Parathyroid adenoma (tissue), 2 donors: Measurements from ENCODE around the gene CALML6.
"Not testable (repeated sequence)": the region's sequence is repeated elsewhere in the genome, so short reads cannot be mapped to it uniquely, and the experiment has no call there.

ENCODE experiments used
- H2AFZ ChIP-seq: fragments of 300-600 bp; sonication (generic); one replicate; pipeline ENCODE4 v1.7.0; 2017; ENCODE audit warnings: antibody characterized with exemption, mild to moderate bottlenecking
- H3K27ac ChIP-seq: fragments of 300-600 bp; sonication (generic); one replicate; pipeline ENCODE4 v1.7.0; 2017
- H3K27me3 ChIP-seq: fragments of 300-600 bp; sonication (generic); one replicate; pipeline ENCODE4 v1.7.0; 2017; ENCODE audit warnings: low read length; ENCODE audit not compliant: control insufficient read depth, insufficient read depth
- H3K36me3 ChIP-seq: fragments of 300-600 bp; sonication (generic); one replicate; pipeline ENCODE4 v1.7.0; 2017; ENCODE audit warnings: low read length; ENCODE audit not compliant: control insufficient read depth, insufficient read depth
- H3K4me1 ChIP-seq: fragments of 300-600 bp; sonication (generic); one replicate; pipeline ENCODE4 v1.7.0; 2017; ENCODE audit warnings: control low read depth
- H3K4me2 ChIP-seq: fragments of 300-600 bp; sonication (generic); one replicate; pipeline ENCODE4 v1.7.0; 2017; ENCODE audit warnings: low read length
- H3K4me3 ChIP-seq: fragments of 300-600 bp; sonication (generic); one replicate; pipeline ENCODE4 v1.7.0; 2017; ENCODE audit warnings: low read depth, low read length
- H3K79me2 ChIP-seq: fragments of 300-600 bp; sonication (generic); one replicate; pipeline ENCODE4 v1.7.0; 2017; ENCODE audit warnings: control low read depth
- H3K9ac ChIP-seq: fragments of 300-600 bp; sonication (generic); one replicate; pipeline ENCODE4 v1.7.0; 2017; ENCODE audit warnings: mild to moderate bottlenecking
- H3K9me3 ChIP-seq: fragments of 300-600 bp; sonication (generic); one replicate; pipeline ENCODE4 v1.7.0; 2017; ENCODE audit warnings: low read length; ENCODE audit not compliant: control insufficient read depth
- TF ChIP-seq, protein P1 (sequence below): fragments of 300-600 bp; sonication (generic); IDR thresholded peaks from one replicate; pipeline ENCODE4 v1.7.0; 2017; ENCODE audit warnings: antibody characterized with exemption, mild to moderate bottlenecking
- donor health status: primary hyperparathyroidism.

Gene CALML6

GRCh38 chr1:1929639-1930545 lies 14.8 kb downstream of the CALML6 start:
- no peaks in the 10 kb centered on the region for H3K9me3 ChIP-seq
- H2AFZ ChIP-seq, result no peak overlapping the region
- no peaks in the 10 kb centered on the region for H3K4me1 ChIP-seq
- H3K9ac ChIP-seq, result no peak overlapping the region
- H3K36me3 ChIP-seq, result no peaks in the 10 kb centered on the region
- H3K27ac ChIP-seq, result no peak overlapping the region
- TF ChIP-seq, protein P1, sequence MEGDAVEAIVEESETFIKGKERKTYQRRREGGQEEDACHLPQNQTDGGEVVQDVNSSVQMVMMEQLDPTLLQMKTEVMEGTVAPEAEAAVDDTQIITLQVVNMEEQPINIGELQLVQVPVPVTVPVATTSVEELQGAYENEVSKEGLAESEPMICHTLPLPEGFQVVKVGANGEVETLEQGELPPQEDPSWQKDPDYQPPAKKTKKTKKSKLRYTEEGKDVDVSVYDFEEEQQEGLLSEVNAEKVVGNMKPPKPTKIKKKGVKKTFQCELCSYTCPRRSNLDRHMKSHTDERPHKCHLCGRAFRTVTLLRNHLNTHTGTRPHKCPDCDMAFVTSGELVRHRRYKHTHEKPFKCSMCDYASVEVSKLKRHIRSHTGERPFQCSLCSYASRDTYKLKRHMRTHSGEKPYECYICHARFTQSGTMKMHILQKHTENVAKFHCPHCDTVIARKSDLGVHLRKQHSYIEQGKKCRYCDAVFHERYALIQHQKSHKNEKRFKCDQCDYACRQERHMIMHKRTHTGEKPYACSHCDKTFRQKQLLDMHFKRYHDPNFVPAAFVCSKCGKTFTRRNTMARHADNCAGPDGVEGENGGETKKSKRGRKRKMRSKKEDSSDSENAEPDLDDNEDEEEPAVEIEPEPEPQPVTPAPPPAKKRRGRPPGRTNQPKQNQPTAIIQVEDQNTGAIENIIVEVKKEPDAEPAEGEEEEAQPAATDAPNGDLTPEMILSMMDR, result no peak
- H3K27me3 ChIP-seq, result no peaks in the 10 kb centered on the region
- no peak overlapping the region for H3K4me2 ChIP-seq
- H3K4me3 ChIP-seq, result no peak overlapping the region
- no peaks in the 10 kb centered on the region for H3K79me2 ChIP-seq

DNA sequence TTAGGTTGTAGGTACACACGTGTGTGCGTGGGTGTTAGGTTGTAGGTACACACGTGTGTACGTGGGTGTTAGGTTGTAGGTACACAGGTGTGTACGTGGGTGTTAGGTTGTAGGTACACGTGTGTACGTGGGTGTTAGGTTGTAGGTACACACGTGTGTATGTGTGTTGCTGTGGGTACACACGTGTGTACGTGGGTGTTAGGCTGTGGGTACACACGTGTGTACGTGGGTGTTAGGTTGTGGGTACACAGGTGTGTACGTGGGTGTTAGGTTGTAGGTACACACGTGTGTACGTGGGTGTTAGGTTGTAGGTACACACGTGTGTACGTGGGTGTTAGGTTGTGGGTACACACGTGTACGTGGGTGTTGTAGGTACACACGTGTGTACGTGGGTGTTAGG lies 19.8 kb downstream of the CALML6 start:
- H3K4me3 ChIP-seq, H3K4me1 ChIP-seq, H3K27ac ChIP-seq, H3K36me3 ChIP-seq, H3K9ac ChIP-seq, H3K4me2 ChIP-seq, H2AFZ ChIP-seq, H3K27me3 ChIP-seq, H3K79me2 ChIP-seq, H3K9me3 ChIP-seq: not testable (repeated sequence)

DNA sequence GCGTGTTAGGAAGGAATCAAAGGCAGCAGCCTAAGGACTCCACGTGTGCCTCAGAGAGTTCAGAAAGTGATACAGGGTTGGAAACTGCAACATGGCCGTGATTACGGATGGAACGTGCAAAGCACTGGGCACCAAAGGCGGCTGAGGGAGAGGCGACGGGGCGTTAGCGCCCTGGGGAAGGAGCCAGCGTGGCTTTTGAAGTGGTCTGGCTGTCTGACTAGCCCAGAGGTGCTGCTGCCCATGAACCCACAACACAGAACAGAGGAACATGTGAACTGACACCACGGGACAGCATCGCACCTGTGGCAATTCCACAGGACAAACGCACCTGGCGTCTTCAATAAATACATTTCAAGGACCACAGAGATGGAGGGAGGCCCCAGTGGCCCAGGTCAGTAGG lies 22.0 kb downstream of the CALML6 start:
- no peak overlapping the region for H3K4me2 ChIP-seq
- no peaks in the 10 kb centered on the region for H3K9me3 ChIP-seq
- no peaks in the 10 kb centered on the region for H3K27me3 ChIP-seq
- H2AFZ ChIP-seq, result no peak overlapping the region
- no peak overlapping the region for H3K4me3 ChIP-seq
- no peak overlapping the region for H3K9ac ChIP-seq
- TF ChIP-seq, protein P1, result no peak
- H3K79me2 ChIP-seq, result no peaks in the 10 kb centered on the region
- H3K36me3 ChIP-seq, result no peaks in the 10 kb centered on the region
- no peak overlapping the region for H3K27ac ChIP-seq
- no peaks in the 10 kb centered on the region for H3K4me1 ChIP-seq

- Histone ChIP-seq H3K36me3 (no peaks in the 10 kb centered on the region), H3K27me3 (no peaks in the 10 kb centered on the region), H3K9me3 (no peaks in the 10 kb centered on the region), H2AFZ (no peak overlapping the region), H3K79me2 (no peaks in the 10 kb centered on the region), H3K4me2 (no peak overlapping the region), H3K4me1 (no peaks in the 10 kb centered on the region), H3K27ac (no peak overlapping the region), H3K4me3 (no peak overlapping the region), H3K9ac (no peak overlapping the region)
- TF ChIP-seq, protein P1, result no peak
Measured at GRCh38 chr1:1937549-1938275, 22.7 kb downstream of the CALML6 start.

DNA sequence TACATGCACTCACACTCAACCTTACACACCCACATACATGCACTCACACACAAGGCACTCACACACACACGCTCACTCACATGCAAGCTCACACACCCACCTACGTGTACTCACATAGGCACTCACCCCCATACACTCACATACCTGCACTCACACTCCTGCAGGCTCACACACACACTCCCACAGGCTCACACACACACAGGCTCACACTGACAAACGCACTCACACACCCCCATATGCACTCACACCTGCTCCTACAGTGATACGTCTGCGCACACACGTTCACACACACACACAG lies 23.2 kb downstream of the CALML6 start:
- H3K27me3 ChIP-seq, result no peaks in the 10 kb centered on the region
- H3K9me3 ChIP-seq, result no peaks in the 10 kb centered on the region
- TF ChIP-seq, protein P1, result no peak
- no peaks in the 10 kb centered on the region for H3K36me3 ChIP-seq
- no peak overlapping the region for H3K4me2 ChIP-seq
- H3K4me3 ChIP-seq, result no peak overlapping the region
- no peaks in the 10 kb centered on the region for H3K4me1 ChIP-seq
- H2AFZ ChIP-seq, result no peak overlapping the region
- no peaks in the 10 kb centered on the region for H3K79me2 ChIP-seq
- no peak overlapping the region for H3K27ac ChIP-seq
- H3K9ac ChIP-seq, result no peak overlapping the region
